ENCODE results near the gene ARHGAP22. TPM values are rescaled to one million over a fixed set of nuclear protein-coding genes. Genes with fewer than 3 reads are reported as not detected.

Gene ARHGAP22
- total RNA-seq, 6 donors from 2014 or later = 1.4 to 25.1 (median 7.1) TPM

- 50 to 67% methylated on average over 3 of the region's 3 CpGs for WGBS, 2 donors
- no peak for ATAC-seq (ENCODE audit: low FRiP score in 2 of 2)
These were observed 84.7 kb downstream of the ARHGAP22 start for GRCh38 chr10:48520184-48520506.

GRCh38 chr10:48519481-48520183 lies 85.2 kb downstream of the ARHGAP22 start:
- WGBS, 2 donors = 72 to 78% methylated on average over 12 of the region's 12 CpGs
- no peak for DNase-seq

More at GRCh38 chr10:48520184-48520506, 84.7 kb downstream of the ARHGAP22 start:
- no peak for DNase-seq
- Histone ChIP-seq H3K4me3 (no peak overlapping the region), H3K36me3 (no peaks in the 10 kb centered on the region), H3K4me1 (peaks cover 9 to 20% (median 13%) of the 10 kb centered on the region in 4 donors), H3K9me3 (peaks cover 0 to 8% (median 0%) of the 10 kb centered on the region in 4 donors), H3K27ac (no peak overlapping the region), H3K27me3 (peaks cover 0 to 21% (median 9%) of the 10 kb centered on the region in 4 donors)
- no peak for TF ChIP-seq CTCF (IDR thresholded peaks at IDR 0.05)

GRCh38 chr10:48518986-48519385 lies 85.9 kb downstream of the ARHGAP22 start:
- H3K27me3 ChIP-seq = peaks cover 0 to 14% (median 9%) of the 10 kb centered on the region in 4 donors
- ATAC-seq (ENCODE audit: low FRiP score in 2 of 2) = no peak
- TF ChIP-seq POLR2AphosphoS5 (IDR thresholded peaks at IDR 0.05) (no peak), POLR2A (IDR thresholded peaks at IDR 0.05) (no peak), EP300 (IDR thresholded peaks at IDR 0.05) (no peak), CTCF (IDR thresholded peaks at IDR 0.05) (no peak)
- H3K9me3 ChIP-seq = peaks cover 0 to 14% (median 8%) of the 10 kb centered on the region in 4 donors
- H3K27ac ChIP-seq = no peak overlapping the region
- no peak for DNase-seq
- H3K4me1 ChIP-seq = peaks cover 9 to 15% (median 11%) of the 10 kb centered on the region in 4 donors
- 78 to 91% methylated on average over 3 to 4 of the region's 4 CpGs for WGBS, 2 donors
- no peak overlapping the region for H3K4me3 ChIP-seq
- H3K36me3 ChIP-seq = no peaks in the 10 kb centered on the region

More at GRCh38 chr10:48519481-48520183, 85.2 kb downstream of the ARHGAP22 start:
- peak in 1 of 2 donors; percentile 2 for ATAC-seq (ENCODE audit: low FRiP score in 2 of 2)
- Histone ChIP-seq H3K4me1 (peaks cover 9 to 20% (median 13%) of the 10 kb centered on the region in 4 donors), H3K4me3 (no peak overlapping the region), H3K9me3 (peaks cover 0 to 11% (median 1%) of the 10 kb centered on the region in 4 donors), H3K36me3 (no peaks in the 10 kb centered on the region), H3K27me3 (peaks cover 0 to 21% (median 9%) of the 10 kb centered on the region in 4 donors), H3K27ac (no peak overlapping the region)
- TF ChIP-seq CTCF (IDR thresholded peaks at IDR 0.05) (no peak), POLR2A (IDR thresholded peaks at IDR 0.05) (no peak), POLR2AphosphoS5 (IDR thresholded peaks at IDR 0.05) (no peak), EP300 (IDR thresholded peaks at IDR 0.05) (no peak)

- H3K9me3 ChIP-seq = peaks cover 0 to 14% (median 9%) of the 10 kb centered on the region in 4 donors
- no peaks in the 10 kb centered on the region for H3K36me3 ChIP-seq
- no peak overlapping the region for H3K27ac ChIP-seq
- no peak overlapping the region for H3K4me3 ChIP-seq
- no peak for TF ChIP-seq POLR2AphosphoS5 (IDR thresholded peaks at IDR 0.05)
- no peak for TF ChIP-seq CTCF (IDR thresholded peaks at IDR 0.05)
- TF ChIP-seq EP300 (IDR thresholded peaks at IDR 0.05) = no peak
- TF ChIP-seq POLR2A (IDR thresholded peaks at IDR 0.05) = no peak
- peaks cover 2 to 7% (median 4%) of the 10 kb centered on the region in 4 donors for H3K4me1 ChIP-seq
- ATAC-seq (ENCODE audit: low FRiP score in 2 of 2) (peak; percentile 20 to 37), DNase-seq (no peak)
- WGBS, 2 donors = 68 to 76% methylated on average over 6 to 13 of the region's 13 CpGs
- H3K27me3 ChIP-seq = peaks cover 0 to 7% (median 3%) of the 10 kb centered on the region in 4 donors
These were observed 86.7 kb downstream of the ARHGAP22 start for GRCh38 chr10:48517911-48518811.

Measured in upper lobe of left lung (tissue), 6 donors.